ENCODE data around the gene NOC2L. TPM values are rescaled to one million over a fixed set of nuclear protein-coding genes. Genes with fewer than 3 reads are reported as not detected.

Gene NOC2L
- total and polyA plus RNA-seq, 2 donors (not counting 1 experiment from before 2014, with no cell fraction given), result 34.1 to 61.1 TPM

DNA sequence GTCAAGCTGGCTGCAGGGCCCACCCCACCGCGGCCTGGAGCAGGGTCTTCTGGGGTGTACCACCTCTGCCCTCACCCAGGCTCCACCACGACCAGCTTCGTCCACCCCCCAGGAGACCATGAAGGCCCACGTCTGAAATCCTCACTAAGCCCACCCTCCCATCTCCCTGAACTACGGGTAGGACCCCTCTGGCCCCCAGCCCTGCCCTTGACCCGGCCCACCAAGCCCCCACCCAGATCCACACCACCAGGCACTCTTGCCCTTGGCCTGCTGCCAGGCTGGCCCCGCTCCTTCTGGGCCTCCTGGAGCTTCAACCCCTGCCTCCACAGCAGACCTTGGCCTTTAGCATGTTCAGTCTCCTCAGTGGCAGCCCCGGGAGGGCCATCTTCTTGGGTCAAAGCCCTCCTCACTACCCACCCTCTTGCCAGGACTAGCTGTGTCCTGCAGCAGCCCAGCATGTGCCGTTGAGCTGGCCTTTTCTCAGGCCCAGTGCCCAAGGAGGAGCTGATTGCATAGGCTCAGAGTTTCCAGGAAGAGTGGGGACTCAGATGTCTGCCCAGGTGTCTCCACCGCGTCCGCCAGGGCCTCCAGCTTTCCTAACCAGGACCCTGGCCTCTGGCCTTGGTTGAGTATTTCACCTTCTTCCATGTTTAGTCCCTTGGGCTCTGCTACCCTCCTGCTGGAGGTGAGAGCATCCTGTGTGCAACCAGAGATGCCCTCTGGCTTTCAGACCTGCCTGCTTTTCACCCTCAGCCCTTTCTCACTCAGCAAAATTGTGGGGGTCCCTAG, 53.1 kb downstream of the NOC2L start:
- DNase-seq (ENCODE audit: low read depth in 2 of 2), result no peak
- Histone ChIP-seq H2AFZ (ENCODE audit: low read length) (no peak overlapping the region), H3K4me1 (ENCODE audit: control insufficient read depth, extremely low read depth, insufficient read depth, low read length) (peaks cover 8% of the 10 kb centered on the region), H3K9me3 (ENCODE audit: control insufficient read depth, insufficient read depth, low read depth, low read length) (no peaks in the 10 kb centered on the region), H3K4me2 (ENCODE audit: extremely low read depth, insufficient read depth, low read length) (no peak overlapping the region), H3K4me3 (replicated peaks in 1 of 4; ENCODE audit: control extremely low read depth in 1 of 4, insufficient read depth in 1 of 4, low read depth in 3 of 4, low read length in 4 of 4) (no peak overlapping the region), H3K79me2 (ENCODE audit: control insufficient read depth, insufficient read depth, low read length) (no peaks in the 10 kb centered on the region), H3K9ac (ENCODE audit: insufficient read depth, low read length) (no peak overlapping the region), H4K20me1 (ENCODE audit: control insufficient read depth, extremely low read depth, insufficient read depth, low read length) (no peaks in the 10 kb centered on the region), H3K27me3 (ENCODE audit: control insufficient read depth, insufficient read depth, low read length) (no peaks in the 10 kb centered on the region), H3K27ac (ENCODE audit: insufficient read depth, low read length) (no peak overlapping the region), H3K36me3 (ENCODE audit: control insufficient read depth, insufficient read depth, low read length) (no peaks in the 10 kb centered on the region)
- TF ChIP-seq EZH2 (IDR thresholded peaks at IDR 0.05; ENCODE audit: low read length, missing control alignments) (no peak), CTCF (conservative IDR thresholded peaks at IDR 0.05 in 1 of 2, IDR thresholded peaks at IDR 0.05 in 1 of 2; ENCODE audit: low read depth in 1 of 2, low read length in 2 of 2) (no peak)

GRCh38 chr1:905071-905749, 53.8 kb downstream of the NOC2L start:
- no peak overlapping the region for H2AFZ ChIP-seq (ENCODE audit: low read length)
- peak overlapping the region; percentile 48 for H3K4me2 ChIP-seq (ENCODE audit: extremely low read depth, insufficient read depth, low read length)
- no peaks in the 10 kb centered on the region for H3K36me3 ChIP-seq (ENCODE audit: control insufficient read depth, insufficient read depth, low read length)
- H4K20me1 ChIP-seq (ENCODE audit: control insufficient read depth, extremely low read depth, insufficient read depth, low read length), result no peaks in the 10 kb centered on the region
- no peak overlapping the region for H3K27ac ChIP-seq (ENCODE audit: insufficient read depth, low read length)
- H3K9ac ChIP-seq (ENCODE audit: insufficient read depth, low read length), result peak overlapping the region; percentile 1
- TF ChIP-seq CTCF (conservative IDR thresholded peaks at IDR 0.05 in 1 of 2, IDR thresholded peaks at IDR 0.05 in 1 of 2; ENCODE audit: low read depth in 1 of 2, low read length in 2 of 2) (no peak), EZH2 (IDR thresholded peaks at IDR 0.05; ENCODE audit: low read length, missing control alignments) (no peak)
- H3K79me2 ChIP-seq (ENCODE audit: control insufficient read depth, insufficient read depth, low read length), result no peaks in the 10 kb centered on the region
- DNase-seq (ENCODE audit: low read depth in 2 of 2), result peak; percentile 21 to 47
- H3K9me3 ChIP-seq (ENCODE audit: control insufficient read depth, insufficient read depth, low read depth, low read length), result no peaks in the 10 kb centered on the region
- H3K4me3 ChIP-seq (replicated peaks in 1 of 4; ENCODE audit: control extremely low read depth in 1 of 4, insufficient read depth in 1 of 4, low read depth in 3 of 4, low read length in 4 of 4), result peak overlapping the region in 2 of 4 experiments; percentile 38 to 48
- peaks cover 8% of the 10 kb centered on the region for H3K4me1 ChIP-seq (ENCODE audit: control insufficient read depth, extremely low read depth, insufficient read depth, low read length)
- H3K27me3 ChIP-seq (ENCODE audit: control insufficient read depth, insufficient read depth, low read length), result peaks cover under 1% of the 10 kb centered on the region

GRCh38 chr1:904310-904950, 54.6 kb downstream of the NOC2L start:
- TF ChIP-seq EZH2 (IDR thresholded peaks at IDR 0.05; ENCODE audit: low read length, missing control alignments) (no peak), CTCF (conservative IDR thresholded peaks at IDR 0.05 in 1 of 2, IDR thresholded peaks at IDR 0.05 in 1 of 2; ENCODE audit: low read depth in 1 of 2, low read length in 2 of 2) (peak; percentile 38 to 61)
- Histone ChIP-seq H3K27me3 (ENCODE audit: control insufficient read depth, insufficient read depth, low read length) (peaks cover 4% of the 10 kb centered on the region), H3K27ac (ENCODE audit: insufficient read depth, low read length) (no peak overlapping the region), H4K20me1 (ENCODE audit: control insufficient read depth, extremely low read depth, insufficient read depth, low read length) (no peaks in the 10 kb centered on the region), H3K36me3 (ENCODE audit: control insufficient read depth, insufficient read depth, low read length) (no peaks in the 10 kb centered on the region), H3K9ac (ENCODE audit: insufficient read depth, low read length) (no peak overlapping the region), H3K4me3 (replicated peaks in 1 of 4; ENCODE audit: control extremely low read depth in 1 of 4, insufficient read depth in 1 of 4, low read depth in 3 of 4, low read length in 4 of 4) (peak overlapping the region in 1 of 4 experiments; percentile 48), H3K4me2 (ENCODE audit: extremely low read depth, insufficient read depth, low read length) (no peak overlapping the region), H2AFZ (ENCODE audit: low read length) (no peak overlapping the region), H3K4me1 (ENCODE audit: control insufficient read depth, extremely low read depth, insufficient read depth, low read length) (peaks cover 8% of the 10 kb centered on the region), H3K9me3 (ENCODE audit: control insufficient read depth, insufficient read depth, low read depth, low read length) (no peaks in the 10 kb centered on the region), H3K79me2 (ENCODE audit: control insufficient read depth, insufficient read depth, low read length) (no peaks in the 10 kb centered on the region)
- peak; percentile 76 to 78 for DNase-seq (ENCODE audit: low read depth in 2 of 2)
